PC-9 (cell line): ENCODE data around the gene DDX17. TPM values are rescaled to one million over a fixed set of nuclear protein-coding genes. Genes with fewer than 3 reads are reported as not detected.

ENCODE experiments used
- BruUV-seq: library from RNA; stranded (reverse); fragments of 400-500 nt; replicated peaks from 2 replicates; lab custom pipeline; 2021; lab: Mats Ljungman, UMichigan
- CTCF ChIA-PET: fragments of 300-600 bp; sonication (Branson Sonifier 250); formaldehyde crosslinking; loops from one replicate; lab custom pipeline; 2022; ENCODE audit warnings: antibody characterized with exemption; lab: Charles Lee
- POLR2A ChIA-PET: fragments of 300-600 bp; sonication (Branson Sonifier 250); formaldehyde crosslinking; loops from one replicate; lab custom pipeline; 2022; ENCODE audit warnings: antibody characterized with exemption; ENCODE audit not compliant: unreplicated experiment; lab: Charles Lee
- DNase-seq, 2 experiments: peaks; one replicate each; pipeline versions ENCODE4 v3.0.0 to v3.0.0-alpha.2; 2015 to 2022; ENCODE audit warnings: mixed read lengths in 1 of 2
- H2AFZ ChIP-seq: fragments of 200-600 bp; sonication (generic); 2 replicates; pipeline ENCODE4 v1.8.1; 2017; ENCODE audit warnings: antibody characterized with exemption
- H3F3A ChIP-seq: fragments of 200-600 bp; sonication (generic); 2 replicates; pipeline ENCODE4 v1.8.1; 2017; ENCODE audit warnings: antibody characterized with exemption, mild to moderate bottlenecking, low read depth; ENCODE audit not compliant: insufficient read depth
- H3K27ac ChIP-seq: fragments of 200-600 bp; sonication (generic); 2 replicates; pipeline ENCODE4 v1.6.1; 2016; ENCODE audit warnings: mixed run types
- H3K27me3 ChIP-seq: fragments of 200-600 bp; sonication (generic); 2 replicates; pipeline ENCODE4 v1.6.1; 2016; ENCODE audit warnings: low read depth, mixed run types; ENCODE audit not compliant: insufficient read depth
- H3K36me3 ChIP-seq: fragments of 200-600 bp; sonication (generic); 2 replicates; pipeline ENCODE4 v1.6.1; 2016; ENCODE audit warnings: low read depth, mixed run types
- H3K4me1 ChIP-seq: fragments of 200-600 bp; sonication (generic); replicated peaks from 2 replicates; pipeline ENCODE4 v1.6.1; 2016; ENCODE audit warnings: mixed run types; ENCODE audit not compliant: insufficient read depth
- H3K4me2 ChIP-seq: fragments of 200-600 bp; sonication (generic); 2 replicates; pipeline ENCODE4 v1.6.1; 2017; ENCODE audit warnings: mixed run types
- H3K4me3 ChIP-seq: fragments of 200-600 bp; sonication (generic); 2 replicates; pipeline ENCODE4 v1.6.1; 2016; ENCODE audit warnings: mixed run types
- H3K79me2 ChIP-seq: fragments of 200-600 bp; sonication (generic); 2 replicates; pipeline ENCODE4 v1.6.1; 2017; ENCODE audit warnings: low read depth, mixed run types
- H3K9me2 ChIP-seq: fragments of 200-600 bp; sonication (generic); 2 replicates; pipeline ENCODE4 v1.8.1; 2017; ENCODE audit warnings: mild to moderate bottlenecking; ENCODE audit not compliant: insufficient read depth
- H3K9me3 ChIP-seq: fragments of 200-600 bp; sonication (generic); 2 replicates; pipeline ENCODE4 v1.8.1; 2016; ENCODE audit warnings: low read depth; ENCODE audit not compliant: insufficient read depth
- H4K20me1 ChIP-seq: fragments of 200-600 bp; sonication (generic); 2 replicates; pipeline ENCODE4 v1.8.1; 2017; ENCODE audit not compliant: insufficient read depth
- CTCF ChIP-seq: fragments of 200-600 bp; sonication (generic); conservative IDR thresholded peaks from 2 replicates; pipeline ENCODE4 v1.6.1; 2017; ENCODE audit warnings: mixed run types, antibody characterized with exemption, mild to moderate bottlenecking, moderate library complexity
- EZH2 ChIP-seq: fragments of 200-600 bp; sonication (generic); IDR thresholded peaks from 2 replicates; pipeline ENCODE4 v1.8.0; 2017; ENCODE audit warnings: antibody characterized with exemption, low read depth
- intact Hi-C: fragments of 100-400 bp; cut with micrococcal nuclease; formaldehyde crosslinking; loops from one replicate; pipeline ENCODE4 v1.10.0; 2022; ENCODE audit not compliant: unreplicated experiment
- total RNA-seq: library from RNA; stranded (reverse); gene quantifications from 2 replicates; pipeline ENCODE4 v1.2.3, GENCODE V29; 2021

DDX17 gene
- total RNA-seq, 1 experiment from 2014 or later = 511 TPM

GRCh38 chr22:38449776-38450175 is 56.3 kb downstream of the DDX17 start:
- H3K4me3 ChIP-seq = no peak overlapping the region
- H3K9me2 ChIP-seq = no peaks in the 10 kb centered on the region
- no peaks in the 10 kb centered on the region for H3K79me2 ChIP-seq
- intact Hi-C loops = no loop called here
- H3K9me3 ChIP-seq = no peaks in the 10 kb centered on the region
- no peaks in the 10 kb centered on the region for H3K4me1 ChIP-seq
- ChIA-PET POLR2A (interaction anchor here (0.7 kb wide), 1 partner anchor 30 kb away, joined by 3 read pairs; no protein-coding TSS in a partner anchor), CTCF (no interaction called here)
- no peak for TF ChIP-seq CTCF
- no peak for TF ChIP-seq EZH2
- H4K20me1 ChIP-seq = no peaks in the 10 kb centered on the region
- no TSS peak for BruUV-seq
- H3K27ac ChIP-seq = no peak overlapping the region
- H3F3A ChIP-seq = peaks cover 5% of the 10 kb centered on the region; the same call in 1 of the 2 replicates
- H2AFZ ChIP-seq = no peak overlapping the region
- no peak overlapping the region for H3K4me2 ChIP-seq
- peaks cover 59% of the 10 kb centered on the region for H3K27me3 ChIP-seq
- no peaks in the 10 kb centered on the region for H3K36me3 ChIP-seq
- no peak for DNase-seq

- DNase-seq = no peak
- Histone ChIP-seq H3K4me3 (no peak overlapping the region), H3K4me2 (no peak overlapping the region), H4K20me1 (no peaks in the 10 kb centered on the region), H2AFZ (no peak overlapping the region), H3F3A (peaks cover 5% of the 10 kb centered on the region; the same call in 1 of the 2 replicates), H3K27ac (no peak overlapping the region), H3K9me3 (no peaks in the 10 kb centered on the region), H3K9me2 (no peaks in the 10 kb centered on the region), H3K36me3 (no peaks in the 10 kb centered on the region), H3K79me2 (no peaks in the 10 kb centered on the region), H3K4me1 (no peaks in the 10 kb centered on the region), H3K27me3 (peaks cover 59% of the 10 kb centered on the region)
- no peak for TF ChIP-seq CTCF
- TF ChIP-seq EZH2 = no peak
- POLR2A ChIA-PET = no interaction called here
- intact Hi-C loops = no loop called here
- CTCF ChIA-PET = interaction anchor here (0.5 kb wide), 1 partner anchor 1515 kb away, joined by 4 read pairs; no protein-coding TSS in a partner anchor
- BruUV-seq = no TSS peak
Measured at GRCh38 chr22:38448945-38449745, 57.0 kb downstream of the DDX17 start.

GRCh38 chr22:38446018-38446601 is 60.0 kb downstream of the DDX17 start:
- peaks cover 8% of the 10 kb centered on the region; the same call in 1 of the 2 replicates for H3F3A ChIP-seq
- DNase-seq = no peak
- intact Hi-C loops = no loop called here
- H3K4me3 ChIP-seq = no peak overlapping the region
- no peaks in the 10 kb centered on the region for H3K36me3 ChIP-seq
- H3K9me3 ChIP-seq = no peaks in the 10 kb centered on the region
- CTCF ChIA-PET = no interaction called here
- no peaks in the 10 kb centered on the region for H4K20me1 ChIP-seq
- TF ChIP-seq CTCF (no peak), EZH2 (no peak)
- H3K79me2 ChIP-seq = no peaks in the 10 kb centered on the region
- BruUV-seq = no TSS peak
- H3K27me3 ChIP-seq = peaks cover 50% of the 10 kb centered on the region
- H3K27ac ChIP-seq = no peak overlapping the region
- H3K4me2 ChIP-seq = no peak overlapping the region
- no peaks in the 10 kb centered on the region for H3K9me2 ChIP-seq
- POLR2A ChIA-PET = no interaction called here
- no peak overlapping the region for H2AFZ ChIP-seq
- no peaks in the 10 kb centered on the region for H3K4me1 ChIP-seq
